GM12878 (cell line): Measurements from ENCODE around the gene KRTAP10-10. TPM values are rescaled to one million over a fixed set of nuclear protein-coding genes. Genes with fewer than 3 reads are reported as not detected.
"Not testable (repeated sequence)": the region's sequence is repeated elsewhere in the genome, so short reads cannot be mapped to it uniquely, and the experiment has no call there.

Experiments used
- ATAC-seq: fragments of 200-7000 bp; cut with Tn5 transposase; 3 replicates; pipeline ENCODE4 v1.9.1; 2020; ENCODE audit warnings: mild to moderate bottlenecking, moderate library complexity
- BruUV-seq: library from RNA; stranded (reverse); fragments of 400-500 nt; replicated peaks from 2 replicates; lab custom pipeline; 2021; lab: Mats Ljungman, UMichigan
- CTCF ChIA-PET: fragments of 300-600 bp; sonication (Branson Sonifier 250); formaldehyde crosslinking; extraction: SDS; loops from one replicate; lab custom pipeline; 2021; ENCODE audit warnings: inconsistent platforms; lab: Yijun Ruan, JAX
- POLR2A ChIA-PET: fragments of 350-600 bp; formaldehyde crosslinking; extraction: SDS; loops from one replicate; lab custom pipeline; 2021; ENCODE audit warnings: inconsistent platforms; lab: Charles Lee
- RAD21 ChIA-PET: fragments of 300-600 bp; sonication (Branson Sonifier 250); formaldehyde crosslinking; loops from one replicate; lab custom pipeline; 2023; ENCODE audit warnings: antibody characterized with exemption; ENCODE audit not compliant: unreplicated experiment; lab: Charles Lee
- SMC1A ChIA-PET: fragments of 300-600 bp; sonication (Branson Sonifier 250); formaldehyde crosslinking; loops from one replicate; lab custom pipeline; 2023; ENCODE audit not compliant: unreplicated experiment, uncharacterized antibody; lab: Charles Lee
- DNase-seq: peaks from one replicate; pipeline ENCODE4 v3.0.0-alpha.2; 2011; ENCODE audit warnings: low read depth, low spot score
- FAIRE-seq: peaks from 3 replicates; lab custom pipeline; 2011; peaks lifted over from hg19 to GRCh38; lab: Jason Lieb, UNC
- H2AFZ ChIP-seq: 2 replicates; pipeline ENCODE4 v1.6.0; 2011; ENCODE audit warnings: low read depth, low read length, control low read depth; ENCODE audit not compliant: control insufficient read depth
- H3K27ac ChIP-seq: 2 replicates; pipeline ENCODE4 v1.5.1; 2011; ENCODE audit warnings: control low read depth; ENCODE audit not compliant: control insufficient read depth, insufficient read depth
- H3K27me3 ChIP-seq, 2 experiments: replicated peaks in 1 of 2; 2 replicates each; pipeline versions ENCODE4 v1.6.0 to v1.6.1; 2011; ENCODE audit warnings: low read length in 1 of 2; ENCODE audit not compliant: control insufficient read depth in 2 of 2, insufficient read depth in 2 of 2
- H3K36me3 ChIP-seq, 2 experiments: 2 replicates each; pipeline ENCODE4 v1.5.1; 2011; ENCODE audit warnings: low read length in 1 of 2; ENCODE audit not compliant: control insufficient read depth in 2 of 2, insufficient read depth in 2 of 2
- H3K4me1 ChIP-seq: 2 replicates; pipeline ENCODE4 v1.6.1; 2011; ENCODE audit warnings: mild to moderate bottlenecking, low read length, moderate library complexity, mixed read lengths; ENCODE audit not compliant: control insufficient read depth, insufficient read depth
- H3K4me2 ChIP-seq: 2 replicates; pipeline ENCODE4 v1.6.0; 2011; ENCODE audit warnings: control low read depth; ENCODE audit not compliant: control insufficient read depth, insufficient read depth
- H3K4me3 ChIP-seq: fragments of 200-600 bp; sonication (generic); 2 replicates; pipeline ENCODE4 v1.5.1; 2016
- H3K79me2 ChIP-seq: 2 replicates; pipeline ENCODE4 v1.6.0; 2011; ENCODE audit warnings: low read length; ENCODE audit not compliant: control insufficient read depth, insufficient read depth
- H3K9ac ChIP-seq: 2 replicates; pipeline ENCODE4 v1.8.0; 2011; ENCODE audit warnings: low read length, control low read depth, mixed read lengths; ENCODE audit not compliant: control insufficient read depth, insufficient read depth
- H3K9me3 ChIP-seq: replicated peaks from 3 replicates; pipeline ENCODE4 v1.5.1; 2011; ENCODE audit warnings: mild to moderate bottlenecking, low read length; ENCODE audit not compliant: control insufficient read depth, insufficient read depth
- H4K20me1 ChIP-seq: 2 replicates; pipeline ENCODE4 v1.6.0; 2011; ENCODE audit not compliant: control insufficient read depth, insufficient read depth
- BRCA1 ChIP-seq: IDR thresholded peaks from 2 replicates; pipeline ENCODE4 v1.6.1; 2011; ENCODE audit warnings: low read depth, low read length, improper control_type of control experiment
- E2F8 ChIP-seq: fragments of 450-650 bp; IDR thresholded peaks from 2 replicates; pipeline ENCODE4 v1.6.1; 2018; ENCODE audit warnings: mild to moderate bottlenecking, low read depth, moderate library complexity; ENCODE audit not compliant: partially characterized antibody
- RAD21 ChIP-seq: IDR thresholded peaks from 2 replicates; pipeline ENCODE4 v1.6.1; 2011; ENCODE audit warnings: mild to moderate bottlenecking, low read depth, low read length, moderate library complexity; ENCODE audit not compliant: insufficient read depth
- SMC3 ChIP-seq: IDR thresholded peaks from 2 replicates; pipeline ENCODE4 v1.6.1; 2011; ENCODE audit warnings: low read length, improper control_type of control experiment, borderline replicate concordance
- SPI1 ChIP-seq: IDR thresholded peaks from 2 replicates; pipeline ENCODE4 v1.6.1; 2011; ENCODE audit warnings: low read depth, mild to moderate bottlenecking, low read length, moderate library complexity, borderline replicate concordance; ENCODE audit not compliant: insufficient read depth
- WGBS: methylation state at CpG from one replicate; pipeline ENCODE4 v1.1.6; 2016; ENCODE audit warnings: low lambda C conversion rate; ENCODE audit not compliant: insufficient replicate concordance, insufficient coverage; ENCODE audit errors: missing lambda C conversion rate; 5-methylcytosine and 5-hydroxymethylcytosine counted together
- in situ Hi-C: fragments of 300-500 bp; cut with MboI; formaldehyde crosslinking; loops from 9 replicates; pipeline ENCODE4 v1.14.3; 2018; ENCODE audit warnings: mixed read lengths
- intact Hi-C: fragments of 100-400 bp; cut with micrococcal nuclease; formaldehyde crosslinking; loops from one replicate; pipeline ENCODE4 v1.14.2; 2022; ENCODE audit not compliant: unreplicated experiment
- polyA plus RNA-seq, 11 experiments: library from polyadenylated mRNA; depleted of rRNA in 4 of 11; unstranded in 6 of 11; stranded (reverse) in 5 of 11; fragments of >200 nt; fragmentation: Nextera tagmentation in 4 of 11; fragmentation: Illumina TruSeq in 1 of 11; extraction: Ambion mirVana in 4 of 11; extraction: Trizol in 1 of 11; gene quantifications; 1 replicate in 1 of 11; 2 replicates in 10 of 11; pipeline versions ENCODE4 v1.2.1 to v1.2.3, GENCODE V29; 2011 to 2016; ENCODE audit warnings: inconsistent platforms in 2 of 11, missing spikeins in 2 of 11, low read depth in 1 of 11
- total RNA-seq, 4 experiments: library from RNA; depleted of rRNA in 3 of 4; stranded (reverse); fragments of >200 nt in 3 of 4; fragmentation: Illumina TruSeq in 1 of 4; extraction: Trizol in 1 of 4; gene quantifications; 2 replicates each; pipeline versions ENCODE4 v1.2.1 to v1.2.3, GENCODE V29; 2013 to 2021

Gene KRTAP10-10
- total and polyA plus RNA-seq, 10 of the 15 experiments (the other 5 are each of a cell fraction or from before 2014, with no cell fraction given): not detected

GRCh38 chr21:44599264-44600029 is 37.7 kb upstream of the KRTAP10-10 start (continued):
- TF ChIP-seq E2F8 (no peak), SMC3 (no peak), SPI1 (no peak), RAD21 (no peak), BRCA1 (no peak)

DNA sequence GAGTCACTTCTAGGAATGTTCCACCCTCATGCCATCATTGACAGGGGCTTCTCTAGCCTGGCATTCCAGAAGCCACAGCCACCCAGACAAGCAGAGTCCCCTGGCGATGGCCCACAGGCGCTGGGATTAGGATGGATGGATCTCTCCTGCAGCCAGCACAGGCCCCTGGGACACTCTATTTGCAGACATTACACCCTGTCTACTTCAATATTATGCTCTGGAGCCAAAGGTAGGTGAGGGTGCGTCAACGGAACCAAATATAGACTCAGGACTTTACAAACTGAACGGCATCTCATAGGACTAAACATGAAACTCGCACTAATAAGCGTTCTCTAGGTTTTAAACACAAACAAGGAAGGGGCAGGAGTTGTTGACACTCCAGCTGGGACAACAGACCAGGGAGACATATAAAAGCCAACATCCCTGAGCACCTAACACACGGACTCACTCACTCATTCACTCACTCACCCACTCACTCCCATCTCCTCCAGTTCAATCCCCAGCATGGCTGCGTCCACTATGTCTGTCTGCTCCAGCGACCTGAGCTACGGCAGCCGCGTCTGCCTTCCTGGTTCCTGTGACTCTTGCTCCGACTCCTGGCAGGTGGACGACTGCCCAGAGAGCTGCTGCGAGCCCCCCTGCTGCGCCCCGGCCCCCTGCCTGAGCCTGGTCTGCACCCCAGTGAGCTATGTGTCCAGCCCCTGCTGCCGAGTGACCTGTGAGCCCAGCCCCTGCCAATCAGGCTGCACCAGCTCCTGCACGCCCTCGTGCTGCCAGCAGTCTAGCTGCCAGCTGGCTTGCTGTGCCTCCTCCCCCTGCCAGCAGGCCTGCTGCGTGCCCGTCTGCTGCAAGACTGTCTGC is 36.8 kb upstream of the KRTAP10-10 start, which contains the start of gene KRTAP10-7:
KRTAP10-7 (plus strand) TSS at position 480 of the 861 bp plus-strand sequence; CDS start at position 505, 25 bp downstream.
- H3K4me3 ChIP-seq, H3K27me3 ChIP-seq, H3K79me2 ChIP-seq, H3K27ac ChIP-seq, BruUV-seq, H4K20me1 ChIP-seq, H3K4me1 ChIP-seq, H3K36me3 ChIP-seq, H2AFZ ChIP-seq, SMC1A ChIA-PET, ATAC-seq, intact Hi-C loops, H3K9me3 ChIP-seq, DNase-seq, FAIRE-seq, H3K4me2 ChIP-seq, POLR2A ChIA-PET, RAD21 ChIA-PET, CTCF ChIA-PET, in situ Hi-C loops, H3K9ac ChIP-seq: not testable (repeated sequence)
- WGBS: 19% methylated on average over 20 of the region's 23 CpGs

GRCh38 chr21:44601091-44601490 is 36.1 kb upstream of the KRTAP10-10 start:
- H3K4me3 ChIP-seq, DNase-seq, H3K27me3 ChIP-seq, H3K79me2 ChIP-seq, RAD21 ChIA-PET, H3K4me1 ChIP-seq, BruUV-seq, H3K27ac ChIP-seq, intact Hi-C loops, CTCF ChIA-PET, SMC1A ChIA-PET, H3K9ac ChIP-seq, H3K4me2 ChIP-seq, FAIRE-seq, in situ Hi-C loops, POLR2A ChIA-PET, H3K9me3 ChIP-seq, H3K36me3 ChIP-seq, ATAC-seq, H2AFZ ChIP-seq, H4K20me1 ChIP-seq: not testable (repeated sequence)
- 40% methylated on average over 9 of the region's 10 CpGs for WGBS
